ENCODE results near the gene CTNNAL1.
"Not testable (repeated sequence)": the region's sequence is repeated elsewhere in the genome, so short reads cannot be mapped to it uniquely, and the experiment has no call there.

The CTNNAL1 gene, protein sequence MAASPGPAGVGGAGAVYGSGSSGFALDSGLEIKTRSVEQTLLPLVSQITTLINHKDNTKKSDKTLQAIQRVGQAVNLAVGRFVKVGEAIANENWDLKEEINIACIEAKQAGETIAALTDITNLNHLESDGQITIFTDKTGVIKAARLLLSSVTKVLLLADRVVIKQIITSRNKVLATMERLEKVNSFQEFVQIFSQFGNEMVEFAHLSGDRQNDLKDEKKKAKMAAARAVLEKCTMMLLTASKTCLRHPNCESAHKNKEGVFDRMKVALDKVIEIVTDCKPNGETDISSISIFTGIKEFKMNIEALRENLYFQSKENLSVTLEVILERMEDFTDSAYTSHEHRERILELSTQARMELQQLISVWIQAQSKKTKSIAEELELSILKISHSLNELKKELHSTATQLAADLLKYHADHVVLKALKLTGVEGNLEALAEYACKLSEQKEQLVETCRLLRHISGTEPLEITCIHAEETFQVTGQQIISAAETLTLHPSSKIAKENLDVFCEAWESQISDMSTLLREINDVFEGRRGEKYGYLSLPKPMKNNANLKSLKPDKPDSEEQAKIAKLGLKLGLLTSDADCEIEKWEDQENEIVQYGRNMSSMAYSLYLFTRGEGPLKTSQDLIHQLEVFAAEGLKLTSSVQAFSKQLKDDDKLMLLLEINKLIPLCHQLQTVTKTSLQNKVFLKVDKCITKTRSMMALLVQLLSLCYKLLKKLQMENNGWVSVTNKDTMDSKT
- total RNA-seq, result 5.0 to 18.0 (median 13.9) reads per million in 3 experiments

- DNase-seq, result peak; percentile 80
Measured at GRCh38 chr9:109012876-109013678, at the start of gene CTNNAL1. Gene CTNNAL1, minus strand, starts transcription at chr9:109013499. Its CDS starts 57 bp downstream, at chr9:109013442.

DNA sequence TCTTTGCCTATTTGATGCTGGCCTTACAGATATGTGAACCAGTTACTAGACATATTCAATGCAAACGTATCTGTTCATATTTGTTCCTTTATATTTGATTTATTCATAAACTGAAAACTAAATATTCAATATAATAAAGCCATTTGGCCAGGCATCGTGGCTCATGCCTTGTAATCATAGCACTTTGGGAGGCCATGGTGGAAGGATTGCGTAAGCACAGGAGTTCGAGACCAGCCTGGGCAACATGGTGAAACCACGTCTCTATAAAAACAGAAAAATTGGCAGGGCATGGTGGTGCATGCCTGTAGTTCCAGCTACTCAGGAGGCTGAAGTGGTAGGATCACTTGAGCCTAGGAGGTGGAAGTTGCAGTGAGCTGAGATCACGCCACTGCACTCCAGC, 49.2 kb upstream of the CTNNAL1 start:
- DNase-seq, result no peak

DNA sequence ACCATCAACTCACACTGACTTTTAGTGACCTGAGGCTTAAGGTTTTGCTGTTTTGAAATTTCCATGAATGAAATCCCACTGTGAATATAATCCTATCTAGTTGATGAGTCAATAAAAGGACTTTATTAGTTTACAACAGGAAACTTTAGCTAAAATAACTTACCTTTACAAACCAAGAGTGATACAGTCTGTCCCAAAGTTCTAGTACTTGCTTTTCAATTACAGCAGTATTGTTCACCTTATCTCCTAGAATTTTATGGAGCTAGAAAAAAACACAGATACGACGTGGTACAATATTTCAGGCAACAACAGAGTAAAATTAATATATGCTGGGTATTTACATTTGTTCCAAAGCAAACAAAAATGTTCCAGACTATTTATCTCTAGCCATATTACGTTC, 46.9 kb upstream of the CTNNAL1 start:
- no peak for DNase-seq

DNA sequence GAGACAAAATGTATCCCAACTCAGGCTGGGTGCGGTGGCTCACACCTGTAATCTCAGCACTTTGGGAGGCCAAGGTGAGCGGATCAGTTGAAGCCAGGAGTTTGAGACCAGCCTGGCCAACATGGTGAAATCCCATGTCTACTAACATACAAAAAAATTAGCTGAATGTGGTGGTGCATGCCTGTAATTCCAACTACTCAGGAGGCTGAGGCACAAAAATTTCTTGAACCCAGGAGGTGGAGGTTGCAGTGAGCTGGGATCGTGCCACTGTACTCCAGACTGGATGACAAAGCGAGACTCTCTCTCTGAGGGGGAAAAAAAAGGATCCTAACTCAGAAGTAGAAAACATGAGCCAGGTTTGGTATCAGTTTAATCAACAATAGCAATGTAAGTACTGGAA, 39.8 kb upstream of the CTNNAL1 start:
- DNase-seq, result not testable (repeated sequence)

- no peak for DNase-seq
Measured at GRCh38 chr9:109052416-109052815, 39.1 kb upstream of the CTNNAL1 start.

- DNase-seq, result no peak
Measured at GRCh38 chr9:109051733-109052132, 38.4 kb upstream of the CTNNAL1 start.

GRCh38 chr9:109050444-109050843, 37.1 kb upstream of the CTNNAL1 start:
- DNase-seq, result no peak

GRCh38 chr9:109048822-109049221, 35.5 kb upstream of the CTNNAL1 start:
- DNase-seq, result no peak

DNA sequence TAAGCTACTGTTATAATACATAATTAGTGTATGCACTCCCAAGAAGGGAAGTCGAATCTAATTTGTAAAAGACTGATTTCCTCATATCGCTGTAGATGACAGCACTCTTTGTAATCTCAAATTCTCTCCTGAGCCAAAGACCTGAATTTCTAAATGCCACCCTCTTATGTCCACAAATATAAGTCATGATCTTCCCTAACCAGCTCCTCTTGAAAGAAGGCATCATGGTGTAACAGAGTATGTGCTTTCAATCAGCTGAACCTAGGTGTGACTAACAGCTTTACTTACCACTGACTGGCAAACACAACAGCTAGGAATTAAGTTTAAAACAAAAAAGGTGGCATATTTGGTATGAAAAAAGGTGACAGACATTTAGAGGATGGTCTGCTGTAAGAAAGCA, 34.0 kb upstream of the CTNNAL1 start:
- DNase-seq, result no peak

GRCh38 chr9:109046346-109046745, 33.0 kb upstream of the CTNNAL1 start:
- no peak for DNase-seq

- DNase-seq, result no peak
Measured at GRCh38 chr9:109043578-109043977, 30.3 kb upstream of the CTNNAL1 start.

DNA sequence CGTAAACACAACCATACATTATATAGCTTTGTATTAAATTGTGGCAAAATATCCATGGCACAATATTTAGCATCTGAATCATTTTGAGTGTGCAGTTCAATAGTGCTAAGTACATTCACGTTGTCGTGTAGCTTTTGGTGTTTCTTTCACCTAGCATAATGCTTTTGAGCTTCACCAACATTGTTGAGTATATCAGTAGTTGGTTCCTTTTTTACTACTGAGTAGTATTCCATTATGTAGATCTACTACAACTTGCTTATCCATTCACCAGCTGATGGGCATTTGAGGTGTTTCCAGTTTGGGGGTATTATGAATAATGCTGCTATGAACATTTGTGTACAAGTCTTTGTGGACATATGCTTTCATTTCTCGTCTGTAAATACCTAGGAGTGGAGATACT, 27.3 kb upstream of the CTNNAL1 start:
- DNase-seq, result no peak

DNA sequence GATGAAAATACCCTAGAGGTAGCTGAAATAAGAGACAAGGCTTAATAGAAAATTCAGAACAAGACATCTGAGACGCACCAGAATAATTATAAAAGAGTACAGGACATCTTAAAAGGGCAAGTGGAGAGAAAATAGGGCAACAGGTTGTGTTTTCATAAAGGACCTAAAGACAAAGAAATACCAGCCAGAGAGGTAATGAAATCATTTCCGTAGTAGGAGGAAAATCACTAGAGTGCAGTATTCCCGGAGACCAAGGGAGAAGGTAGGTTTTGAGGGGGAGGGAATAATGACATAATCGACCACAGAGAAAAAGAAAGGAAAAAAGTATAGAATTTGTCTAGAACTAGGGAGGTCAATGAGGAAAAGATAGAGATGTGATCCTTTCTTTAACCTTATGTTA, 26.2 kb upstream of the CTNNAL1 start:
- DNase-seq, result no peak

- DNase-seq, result no peak
Measured at GRCh38 chr9:109037946-109038715, 24.8 kb upstream of the CTNNAL1 start.

- DNase-seq, result no peak
Measured at GRCh38 chr9:109036744-109037680, 23.7 kb upstream of the CTNNAL1 start.

DNA sequence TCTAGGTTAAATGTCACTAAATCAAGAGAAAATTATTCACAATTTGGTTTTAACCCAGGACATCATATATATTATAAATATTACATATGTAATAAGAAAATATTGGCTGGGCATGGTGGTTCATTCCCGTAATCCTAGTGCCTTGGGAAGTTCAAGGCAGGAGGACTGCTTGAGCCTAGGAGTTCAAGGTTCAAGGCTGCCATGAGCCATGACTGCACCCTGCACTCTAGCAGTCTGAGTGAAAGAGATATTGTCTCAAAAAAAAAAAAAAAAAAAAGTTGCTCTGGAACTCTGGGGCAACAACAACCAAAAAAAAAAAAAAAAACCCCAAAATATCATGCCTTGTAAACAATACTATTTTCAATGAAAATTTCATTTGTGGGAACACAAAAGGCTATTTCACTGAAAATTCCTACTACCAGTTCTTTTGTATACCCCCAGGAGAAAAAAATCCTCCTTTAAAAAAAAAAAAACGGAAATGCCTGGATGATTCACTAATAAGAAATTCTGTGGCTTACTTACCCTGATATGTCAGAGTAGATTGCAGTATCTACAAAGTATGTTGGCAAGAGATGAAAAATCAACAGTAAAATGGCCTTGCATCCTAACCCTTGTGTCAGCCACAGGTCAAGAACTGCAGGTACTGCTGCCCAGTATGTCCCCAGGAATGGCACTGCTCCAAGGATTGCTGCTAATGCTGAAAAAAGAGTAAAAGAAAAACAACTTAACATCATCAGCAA, 22.6 kb upstream of the CTNNAL1 start:
- DNase-seq, result no peak

DNA sequence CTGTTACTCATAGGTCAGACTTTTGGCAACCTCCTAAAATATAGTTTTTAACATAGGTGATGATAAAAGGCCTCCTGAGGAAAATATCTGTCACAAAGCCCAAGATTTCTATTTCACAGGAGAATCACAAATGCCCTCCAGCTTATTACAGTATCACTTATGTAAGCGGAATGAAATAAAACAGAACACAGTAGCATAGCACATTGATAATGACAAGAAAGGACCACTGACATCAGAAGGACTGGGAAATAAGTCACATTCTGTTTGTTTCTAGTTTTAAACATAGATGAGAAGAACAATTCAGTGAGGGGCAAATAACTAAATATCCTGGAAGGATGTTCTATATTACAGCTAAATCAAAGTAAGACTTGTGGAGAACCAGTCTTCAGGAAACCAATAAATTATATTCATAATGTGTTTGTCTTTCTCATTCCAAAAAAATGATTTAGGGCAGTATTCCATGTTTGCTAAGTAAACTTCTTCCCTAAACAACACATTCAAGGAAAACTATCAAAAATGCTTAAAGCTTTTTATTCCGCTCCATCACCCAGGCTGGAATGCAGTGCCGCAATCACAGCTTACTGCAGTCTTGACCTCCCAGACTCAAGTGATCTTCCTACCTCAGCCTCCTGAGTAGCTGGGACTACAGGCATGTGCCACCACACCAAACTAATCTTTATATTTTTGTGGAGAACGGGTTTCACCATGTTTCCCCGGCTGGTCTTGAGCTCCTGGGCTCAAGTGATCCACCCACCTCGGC, 20.8 kb upstream of the CTNNAL1 start:
- no peak for DNase-seq

DNA sequence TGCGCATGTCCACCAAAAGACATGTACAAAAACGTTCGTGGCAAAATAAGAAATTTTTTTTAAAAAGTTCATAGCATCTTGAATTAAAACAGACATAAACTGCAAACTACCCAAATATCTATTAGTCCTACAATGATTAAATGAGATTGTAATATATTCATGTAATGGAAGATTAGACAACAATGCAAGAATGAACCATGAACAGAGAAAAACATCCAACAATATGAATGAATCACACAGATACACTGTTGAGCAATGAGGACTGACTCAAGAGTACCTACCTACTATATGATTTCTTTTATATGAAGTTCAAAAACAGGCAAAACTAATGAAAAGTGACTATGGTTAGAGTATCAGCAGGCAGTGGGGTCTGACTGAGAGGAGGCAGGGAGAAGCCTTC, 17.9 kb upstream of the CTNNAL1 start:
- no peak for DNase-seq

DNA sequence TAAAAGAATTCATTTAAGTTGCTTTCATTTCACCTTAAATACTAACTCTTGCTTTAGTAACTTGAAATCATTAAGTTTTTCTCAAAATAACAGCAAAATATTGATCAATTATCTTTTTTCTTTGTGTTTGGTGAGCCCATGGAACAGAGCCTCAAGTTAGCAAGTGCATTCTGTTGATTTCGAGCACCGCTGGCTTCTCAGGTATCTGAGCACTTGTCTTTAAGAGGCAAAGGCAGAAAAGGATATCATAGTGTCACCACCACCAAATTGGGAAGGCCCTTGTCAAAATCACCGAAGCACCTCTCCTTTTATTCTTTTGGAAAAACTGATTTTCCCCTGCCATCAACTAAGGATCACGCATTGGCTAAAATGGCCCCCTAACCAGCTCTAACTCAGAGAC, 17.1 kb upstream of the CTNNAL1 start:
- no peak for DNase-seq

GRCh38 chr9:109028457-109028856, 15.2 kb upstream of the CTNNAL1 start:
- DNase-seq, result no peak

Measured in central memory CD4-positive, alpha-beta T cell (primary cell).